ENCODE measurements around the gene DOCK11. TPM values are rescaled to one million over a fixed set of nuclear protein-coding genes. Genes with fewer than 3 reads are reported as not detected.

Gene DOCK11
- total RNA-seq, 1 experiment from 2014 or later, result 3.0 TPM

- Histone ChIP-seq H2AFZ (ENCODE audit: low read length) (no peak overlapping the region), H3K4me3 (ENCODE audit: low read length) (no peak overlapping the region), H3K9me2 (replicated peaks; ENCODE audit: low read length) (no peaks in the 10 kb centered on the region), H3K27me3 (ENCODE audit: low read length) (no peaks in the 10 kb centered on the region), H3K36me3 (ENCODE audit: low read depth, low read length) (no peaks in the 10 kb centered on the region), H4K20me1 (ENCODE audit: low read length) (no peaks in the 10 kb centered on the region), H3K79me2 (ENCODE audit: low read length) (no peaks in the 10 kb centered on the region), H3K4me2 (ENCODE audit: low read length) (no peak overlapping the region), H3K9ac (ENCODE audit: low read length) (no peak overlapping the region), H3K4me1 (ENCODE audit: insufficient read depth, low read length) (no peaks in the 10 kb centered on the region), H3K9me3 (ENCODE audit: low read length) (no peaks in the 10 kb centered on the region), H3F3A (ENCODE audit: low read length, unreplicated experiment) (no peaks in the 10 kb centered on the region), H3K27ac (ENCODE audit: low read length) (no peak overlapping the region)
- intact Hi-C loops (cut with micrococcal nuclease), result no loop called here
- POLR2A ChIA-PET (ENCODE audit: unreplicated experiment), result no interaction called here
- DNase-seq (no peak), ATAC-seq (no peak)
- CTCF ChIA-PET, result interaction anchor here (0.6 kb wide), 1 partner anchor 42 kb away, joined by 7 read pairs; no protein-coding TSS in a partner anchor
- no peak for TF ChIP-seq EZH2 (IDR thresholded peaks at IDR 0.05; ENCODE audit: low read length, unreplicated experiment)
- no peak for TF ChIP-seq CTCF (conservative IDR thresholded peaks at IDR 0.05; ENCODE audit: low read depth, low read length)
- TF ChIP-seq EZH2phosphoT487 (IDR thresholded peaks at IDR 0.05; ENCODE audit: borderline replicate concordance, low read length), result no peak
- BruUV-seq (replicated peaks), result no TSS peak
Measured at GRCh38 chrX:118560489-118560888, 64.9 kb downstream of the DOCK11 start.

- TF ChIP-seq EZH2 (IDR thresholded peaks at IDR 0.05; ENCODE audit: low read length, unreplicated experiment) (no peak), CTCF (conservative IDR thresholded peaks at IDR 0.05; ENCODE audit: low read depth, low read length) (no peak), EZH2phosphoT487 (IDR thresholded peaks at IDR 0.05; ENCODE audit: borderline replicate concordance, low read length) (no peak)
- no peaks in the 10 kb centered on the region for H4K20me1 ChIP-seq (ENCODE audit: low read length)
- no peaks in the 10 kb centered on the region for H3K27me3 ChIP-seq (ENCODE audit: low read length)
- no peaks in the 10 kb centered on the region for H3K79me2 ChIP-seq (ENCODE audit: low read length)
- CTCF ChIA-PET, result no interaction called here
- H3K9ac ChIP-seq (ENCODE audit: low read length), result no peak overlapping the region
- ATAC-seq (no peak), DNase-seq (no peak)
- no peak overlapping the region for H3K27ac ChIP-seq (ENCODE audit: low read length)
- no peaks in the 10 kb centered on the region for H3K36me3 ChIP-seq (ENCODE audit: low read depth, low read length)
- POLR2A ChIA-PET (ENCODE audit: unreplicated experiment), result no interaction called here
- intact Hi-C loops (cut with micrococcal nuclease), result no loop called here
- no peaks in the 10 kb centered on the region for H3K9me2 ChIP-seq (replicated peaks; ENCODE audit: low read length)
- H3F3A ChIP-seq (ENCODE audit: low read length, unreplicated experiment), result no peaks in the 10 kb centered on the region
- no peaks in the 10 kb centered on the region for H3K4me1 ChIP-seq (ENCODE audit: insufficient read depth, low read length)
- H3K4me2 ChIP-seq (ENCODE audit: low read length), result no peak overlapping the region
- BruUV-seq (replicated peaks), result no TSS peak
- H3K4me3 ChIP-seq (ENCODE audit: low read length), result no peak overlapping the region
- no peaks in the 10 kb centered on the region for H3K9me3 ChIP-seq (ENCODE audit: low read length)
- no peak overlapping the region for H2AFZ ChIP-seq (ENCODE audit: low read length)
Measured at GRCh38 chrX:118562582-118563164, 67.1 kb downstream of the DOCK11 start.

GRCh38 chrX:118564498-118564897 is 68.9 kb downstream of the DOCK11 start:
- no peak overlapping the region for H3K4me3 ChIP-seq (ENCODE audit: low read length)
- no peaks in the 10 kb centered on the region for H3K4me1 ChIP-seq (ENCODE audit: insufficient read depth, low read length)
- CTCF ChIA-PET, result no interaction called here
- H3K9me2 ChIP-seq (replicated peaks; ENCODE audit: low read length), result no peaks in the 10 kb centered on the region
- no peaks in the 10 kb centered on the region for H3K27me3 ChIP-seq (ENCODE audit: low read length)
- H3K9me3 ChIP-seq (ENCODE audit: low read length), result no peaks in the 10 kb centered on the region
- no peaks in the 10 kb centered on the region for H3K79me2 ChIP-seq (ENCODE audit: low read length)
- H4K20me1 ChIP-seq (ENCODE audit: low read length), result no peaks in the 10 kb centered on the region
- no TSS peak for BruUV-seq (replicated peaks)
- no peak for ATAC-seq
- POLR2A ChIA-PET (ENCODE audit: unreplicated experiment), result no interaction called here
- H3K4me2 ChIP-seq (ENCODE audit: low read length), result no peak overlapping the region
- TF ChIP-seq EZH2 (IDR thresholded peaks at IDR 0.05; ENCODE audit: low read length, unreplicated experiment) (no peak), EZH2phosphoT487 (IDR thresholded peaks at IDR 0.05; ENCODE audit: borderline replicate concordance, low read length) (no peak), CTCF (conservative IDR thresholded peaks at IDR 0.05; ENCODE audit: low read depth, low read length) (no peak)
- H3K9ac ChIP-seq (ENCODE audit: low read length), result no peak overlapping the region
- intact Hi-C loops (cut with micrococcal nuclease), result no loop called here
- DNase-seq, result no peak
- H3F3A ChIP-seq (ENCODE audit: low read length, unreplicated experiment), result no peaks in the 10 kb centered on the region
- H2AFZ ChIP-seq (ENCODE audit: low read length), result no peak overlapping the region
- H3K27ac ChIP-seq (ENCODE audit: low read length), result no peak overlapping the region
- no peaks in the 10 kb centered on the region for H3K36me3 ChIP-seq (ENCODE audit: low read depth, low read length)
